Effector memory CD4-positive, alpha-beta T cell (primary cell): ENCODE results near the gene OR10G4.

Experiments
- DNase-seq, 3 donors: peaks; one replicate each; pipeline ENCODE4 v3.0.0-alpha.2; 2020
- H3K27ac ChIP-seq: 2 replicates; pipeline ENCODE4 v1.7.0; 2013; ENCODE audit warnings: mild to moderate bottlenecking, low read length, moderate library complexity; ENCODE audit not compliant: insufficient read depth, poor library complexity, severe bottlenecking
- H3K27me3 ChIP-seq: replicated peaks from 2 replicates; pipeline ENCODE4 v1.7.0; 2013; ENCODE audit warnings: mild to moderate bottlenecking, low read length; ENCODE audit not compliant: insufficient read depth, control insufficient read depth, poor library complexity, severe bottlenecking
- H3K36me3 ChIP-seq: 2 replicates; pipeline ENCODE4 v1.7.0; 2013; ENCODE audit warnings: mild to moderate bottlenecking, low read length, moderate library complexity; ENCODE audit not compliant: control insufficient read depth, insufficient read depth
- H3K4me1 ChIP-seq: 2 replicates; pipeline ENCODE4 v1.7.0; 2013; ENCODE audit warnings: low read length, mild to moderate bottlenecking; ENCODE audit not compliant: control insufficient read depth, insufficient read depth, poor library complexity, severe bottlenecking
- H3K4me3 ChIP-seq: 2 replicates; pipeline ENCODE4 v1.7.0; 2013; ENCODE audit warnings: low read length, low read depth, mild to moderate bottlenecking; ENCODE audit not compliant: insufficient read depth, poor library complexity, severe bottlenecking
- H3K9me3 ChIP-seq: 2 replicates; pipeline ENCODE4 v1.7.0; 2013; ENCODE audit warnings: mild to moderate bottlenecking, low read length, moderate library complexity; ENCODE audit not compliant: control insufficient read depth

Gene OR10G4

GRCh38 chr11:124041254-124041653 is 28.5 kb downstream of the OR10G4 start, which contains the start of gene OR10G7:
Gene OR10G7, minus strand, starts transcription at chr11:124041325. Its CDS starts 2,324 bp downstream, at chr11:124039001.
- DNase-seq, result no peak
- no peaks in the 10 kb centered on the region for H3K9me3 ChIP-seq
- H3K4me1 ChIP-seq, result no peaks in the 10 kb centered on the region
- no peaks in the 10 kb centered on the region for H3K36me3 ChIP-seq
- H3K27me3 ChIP-seq, result no peaks in the 10 kb centered on the region
- H3K4me3 ChIP-seq, result no peak within 1 kb of the TSS
- H3K27ac ChIP-seq, result no peak within 1 kb of the TSS

- Histone ChIP-seq H3K27me3 (no peaks in the 10 kb centered on the region), H3K4me1 (no peaks in the 10 kb centered on the region), H3K4me3 (no peak overlapping the region), H3K36me3 (no peaks in the 10 kb centered on the region), H3K27ac (no peak overlapping the region), H3K9me3 (no peaks in the 10 kb centered on the region)
- no peak for DNase-seq
These were observed 30.6 kb downstream of the OR10G4 start for GRCh38 chr11:124043420-124043819.

GRCh38 chr11:124050748-124051147 is 38.0 kb downstream of the OR10G4 start:
- DNase-seq, result no peak
- Histone ChIP-seq H3K36me3 (no peaks in the 10 kb centered on the region), H3K27ac (no peak overlapping the region), H3K27me3 (no peaks in the 10 kb centered on the region), H3K4me3 (no peak overlapping the region), H3K9me3 (no peaks in the 10 kb centered on the region), H3K4me1 (no peaks in the 10 kb centered on the region)

- Histone ChIP-seq H3K27ac (no peak overlapping the region), H3K9me3 (no peaks in the 10 kb centered on the region), H3K4me1 (no peaks in the 10 kb centered on the region), H3K4me3 (no peak overlapping the region), H3K27me3 (no peaks in the 10 kb centered on the region), H3K36me3 (no peaks in the 10 kb centered on the region)
- DNase-seq, result no peak
These were observed 40.2 kb downstream of the OR10G4 start for GRCh38 chr11:124052966-124053365.
